Cardiac fibroblast (primary cell): Measurements from ENCODE around the gene ETV5.
A peak's percentile ranks its signal among the peaks of the same experiment; 100 is the strongest.

Experiments
- DNase-seq, 2 donors: peaks; one replicate each; pipeline versions ENCODE4 v3.0.0 to v3.0.0-alpha.2; 2010; ENCODE audit warnings: low read depth in 2 of 2
- H3K4me3 ChIP-seq, 2 donors: replicated peaks in 1 of 2; 1 replicate in 1 of 2; 2 replicates in 1 of 2; pipeline ENCODE4 v1.5.1; 2011; ENCODE audit warnings: low read depth in 2 of 2, low read length in 2 of 2, mild to moderate bottlenecking in 2 of 2, moderate library complexity in 1 of 2
- TF ChIP-seq, protein P1 (sequence below): IDR thresholded peaks from one replicate; pipeline ENCODE4 v1.5.1; 2011; ENCODE audit warnings: low read depth, mild to moderate bottlenecking, low read length, inconsistent platforms

Gene ETV5

DNA sequence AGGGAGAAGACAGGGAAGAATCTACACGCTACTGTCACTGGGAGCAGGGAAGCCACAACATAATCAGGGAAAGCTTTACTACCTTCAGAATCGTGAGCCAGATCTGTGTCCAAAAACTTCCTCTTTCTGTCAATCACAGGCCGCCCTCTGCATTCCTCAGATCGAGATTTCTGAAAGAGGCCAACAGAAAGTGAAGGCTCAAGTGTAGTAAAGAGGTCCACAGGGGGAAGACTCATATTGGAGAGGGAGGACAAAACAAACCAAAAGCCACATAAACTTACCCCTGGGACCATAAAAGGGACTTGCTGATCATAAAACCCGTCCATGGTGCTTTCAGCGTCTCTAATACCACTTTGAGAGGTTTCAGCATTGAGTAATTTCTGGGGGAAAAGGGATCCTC is 3.3 kb downstream of the ETV5 start:
- DNase-seq, result no peak

DNA sequence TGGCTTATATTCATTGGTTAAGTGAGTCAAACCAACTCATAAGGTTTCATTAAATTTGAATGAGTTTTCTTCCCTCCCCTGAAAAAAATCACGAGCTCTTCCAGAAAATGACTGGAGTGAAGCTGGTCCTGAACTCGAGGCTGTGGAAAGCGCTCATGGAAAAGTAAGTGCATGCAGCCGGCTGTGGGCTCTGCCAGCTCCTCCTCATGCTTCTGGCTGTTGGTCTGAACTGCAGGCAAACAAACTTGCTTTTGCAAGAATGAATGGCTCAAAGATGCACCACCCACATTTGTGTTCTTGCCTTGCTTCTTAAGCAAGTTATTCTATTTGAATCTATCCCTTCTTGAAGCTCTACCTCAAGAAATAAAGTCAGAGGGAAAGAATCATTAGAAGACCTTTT is 6.2 kb downstream of the ETV5 start:
- no peak overlapping the region for H3K4me3 ChIP-seq
- no peak for DNase-seq
- TF ChIP-seq, protein P1, sequence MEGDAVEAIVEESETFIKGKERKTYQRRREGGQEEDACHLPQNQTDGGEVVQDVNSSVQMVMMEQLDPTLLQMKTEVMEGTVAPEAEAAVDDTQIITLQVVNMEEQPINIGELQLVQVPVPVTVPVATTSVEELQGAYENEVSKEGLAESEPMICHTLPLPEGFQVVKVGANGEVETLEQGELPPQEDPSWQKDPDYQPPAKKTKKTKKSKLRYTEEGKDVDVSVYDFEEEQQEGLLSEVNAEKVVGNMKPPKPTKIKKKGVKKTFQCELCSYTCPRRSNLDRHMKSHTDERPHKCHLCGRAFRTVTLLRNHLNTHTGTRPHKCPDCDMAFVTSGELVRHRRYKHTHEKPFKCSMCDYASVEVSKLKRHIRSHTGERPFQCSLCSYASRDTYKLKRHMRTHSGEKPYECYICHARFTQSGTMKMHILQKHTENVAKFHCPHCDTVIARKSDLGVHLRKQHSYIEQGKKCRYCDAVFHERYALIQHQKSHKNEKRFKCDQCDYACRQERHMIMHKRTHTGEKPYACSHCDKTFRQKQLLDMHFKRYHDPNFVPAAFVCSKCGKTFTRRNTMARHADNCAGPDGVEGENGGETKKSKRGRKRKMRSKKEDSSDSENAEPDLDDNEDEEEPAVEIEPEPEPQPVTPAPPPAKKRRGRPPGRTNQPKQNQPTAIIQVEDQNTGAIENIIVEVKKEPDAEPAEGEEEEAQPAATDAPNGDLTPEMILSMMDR, result no peak

More for the DNA sequence above, 3.3 kb downstream of the ETV5 start:
- TF ChIP-seq, protein P1, result no peak
- H3K4me3 ChIP-seq, result no peak overlapping the region

DNA sequence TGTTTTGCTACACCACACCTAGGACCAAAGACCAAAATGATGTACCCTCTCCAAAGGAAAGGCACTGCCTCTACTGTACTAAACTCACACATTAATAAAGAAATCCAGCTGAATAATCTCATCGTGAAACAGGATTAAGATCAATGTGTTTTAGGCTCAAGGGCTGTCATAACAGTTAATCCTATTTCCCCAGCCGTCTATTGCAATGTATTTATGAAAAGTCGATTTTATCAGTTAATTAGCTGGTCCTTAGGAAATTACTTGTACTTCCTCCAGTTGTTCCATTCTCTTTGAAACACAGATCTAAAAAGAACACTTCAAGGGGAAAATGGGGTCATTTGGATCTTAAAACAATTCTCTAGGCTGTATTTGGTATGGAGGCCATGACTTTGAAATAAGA is 8.5 kb downstream of the ETV5 start:
- TF ChIP-seq, protein P1, result no peak
- no peak overlapping the region for H3K4me3 ChIP-seq
- DNase-seq, result no peak

DNA sequence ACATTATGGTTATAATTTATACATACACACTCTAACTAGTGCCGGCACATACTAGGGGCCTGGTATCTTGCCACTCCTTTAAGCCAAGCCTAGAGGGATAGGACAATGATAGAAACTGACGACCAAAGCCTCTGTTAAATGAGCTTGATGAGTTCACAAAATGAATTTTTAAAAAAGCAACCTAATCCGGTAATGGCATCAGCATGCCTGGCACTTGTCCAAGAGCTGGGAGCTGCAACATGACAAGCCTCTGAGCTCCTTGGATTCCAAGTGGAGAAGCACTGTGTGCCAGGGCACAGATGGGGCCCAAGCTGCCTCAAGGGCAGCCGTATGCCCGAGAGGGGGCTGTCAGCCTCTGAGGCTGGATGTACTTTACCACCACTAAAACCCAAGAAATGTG is 9.7 kb downstream of the ETV5 start:
- peak; percentile 73 to 77 for DNase-seq
- H3K4me3 ChIP-seq, result no peak overlapping the region
- TF ChIP-seq, protein P1, result no peak

DNA sequence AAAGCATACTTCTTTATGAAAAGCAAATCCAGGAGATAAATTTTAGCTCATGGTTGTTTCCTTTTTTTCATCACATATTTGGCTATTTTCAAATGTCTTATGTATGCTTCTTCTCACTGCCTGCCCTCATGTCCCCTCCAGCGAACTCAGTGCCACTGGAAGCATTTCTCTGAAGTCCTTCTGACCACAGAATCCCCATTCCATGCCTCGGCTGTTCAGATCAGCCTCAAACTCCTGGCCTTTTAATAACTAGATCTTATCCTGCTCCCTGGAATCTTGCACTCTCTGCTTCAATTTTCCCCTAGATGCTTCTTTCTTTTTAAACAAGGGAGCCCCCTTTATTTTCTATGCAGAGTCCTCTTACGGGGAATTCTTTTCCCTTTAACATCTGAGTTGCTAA is 10.1 kb downstream of the ETV5 start:
- TF ChIP-seq, protein P1, result no peak
- no peak for DNase-seq
- no peak overlapping the region for H3K4me3 ChIP-seq

DNA sequence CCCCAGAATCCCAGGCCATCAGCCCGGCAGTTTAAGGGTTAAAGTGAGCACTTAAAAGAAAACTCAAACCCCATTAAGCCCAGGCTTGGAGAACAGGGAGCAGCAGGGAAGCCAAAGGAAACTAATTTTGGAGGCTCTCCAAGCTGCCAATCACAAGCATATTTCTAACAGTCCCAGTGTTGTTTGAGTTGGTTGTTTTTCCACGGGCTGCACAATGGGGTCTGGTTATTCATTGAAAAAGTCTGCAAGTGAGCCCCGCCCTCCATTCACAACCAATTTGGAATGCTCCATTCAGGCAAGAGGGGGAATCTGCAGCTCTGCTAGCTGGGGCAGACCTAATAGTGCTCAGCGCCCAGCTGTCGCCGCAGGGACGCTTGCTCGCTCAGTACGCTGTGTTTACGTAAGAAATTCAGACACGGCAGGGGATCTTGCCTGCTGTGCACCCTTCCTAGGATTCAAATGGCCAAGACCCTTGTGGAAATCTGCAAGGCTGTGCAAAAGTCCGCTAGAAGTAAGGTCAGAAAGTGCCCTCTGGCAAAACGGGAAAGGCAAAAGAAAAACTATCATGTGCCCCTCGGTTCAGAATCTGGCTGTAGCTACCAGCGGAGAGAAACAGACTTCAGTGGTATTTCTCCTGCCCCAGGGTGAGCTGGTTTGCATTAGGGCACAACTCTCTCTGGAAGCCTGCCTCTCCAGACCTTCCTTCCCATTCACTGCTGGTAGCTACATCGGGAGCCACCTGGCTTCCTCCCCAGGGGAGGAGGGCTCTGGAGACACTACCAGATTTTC is 11.0 kb downstream of the ETV5 start:
- peak overlapping the region; percentile 31 to 34 for H3K4me3 ChIP-seq
- DNase-seq, result peak; percentile 85 to 92
- TF ChIP-seq, protein P1, result no peak

DNA sequence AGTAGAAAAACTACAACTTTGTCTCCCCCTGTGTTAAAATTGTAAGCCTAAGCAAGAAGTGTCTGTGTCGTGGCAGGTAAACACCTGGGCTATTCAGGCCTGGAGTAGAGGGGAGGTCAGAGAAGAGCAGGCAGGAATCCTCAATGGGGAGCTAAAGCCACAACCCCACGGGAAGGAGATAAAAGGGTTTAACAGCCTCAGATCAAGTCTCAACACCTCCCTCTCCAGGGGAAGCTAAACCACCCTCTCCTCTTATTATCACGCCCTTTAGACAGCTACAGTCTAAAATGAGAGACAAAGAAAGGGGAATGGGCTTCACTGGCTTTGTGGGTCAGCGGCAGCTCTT is 11.6 kb downstream of the ETV5 start:
- TF ChIP-seq, protein P1, result no peak
- H3K4me3 ChIP-seq, result peak overlapping the region in 1 of 2 donors; percentile 31
- DNase-seq, result no peak
